C4-2B (cell line): ENCODE results near the gene OAT.

Experiments
- ZFX ChIP-seq: fragments of 450-650 bp; IDR thresholded peaks from 2 replicates; pipeline ENCODE4 v1.6.1; 2017
- TF ChIP-seq, protein P1 (sequence below): fragments of 450-650 bp; conservative IDR thresholded peaks from 2 replicates; pipeline ENCODE4 v1.5.1; 2017; ENCODE audit warnings: mild to moderate bottlenecking

GRCh38 chr10:124366343-124366742 is 52.4 kb downstream of the OAT start:
- TF ChIP-seq, protein P1, sequence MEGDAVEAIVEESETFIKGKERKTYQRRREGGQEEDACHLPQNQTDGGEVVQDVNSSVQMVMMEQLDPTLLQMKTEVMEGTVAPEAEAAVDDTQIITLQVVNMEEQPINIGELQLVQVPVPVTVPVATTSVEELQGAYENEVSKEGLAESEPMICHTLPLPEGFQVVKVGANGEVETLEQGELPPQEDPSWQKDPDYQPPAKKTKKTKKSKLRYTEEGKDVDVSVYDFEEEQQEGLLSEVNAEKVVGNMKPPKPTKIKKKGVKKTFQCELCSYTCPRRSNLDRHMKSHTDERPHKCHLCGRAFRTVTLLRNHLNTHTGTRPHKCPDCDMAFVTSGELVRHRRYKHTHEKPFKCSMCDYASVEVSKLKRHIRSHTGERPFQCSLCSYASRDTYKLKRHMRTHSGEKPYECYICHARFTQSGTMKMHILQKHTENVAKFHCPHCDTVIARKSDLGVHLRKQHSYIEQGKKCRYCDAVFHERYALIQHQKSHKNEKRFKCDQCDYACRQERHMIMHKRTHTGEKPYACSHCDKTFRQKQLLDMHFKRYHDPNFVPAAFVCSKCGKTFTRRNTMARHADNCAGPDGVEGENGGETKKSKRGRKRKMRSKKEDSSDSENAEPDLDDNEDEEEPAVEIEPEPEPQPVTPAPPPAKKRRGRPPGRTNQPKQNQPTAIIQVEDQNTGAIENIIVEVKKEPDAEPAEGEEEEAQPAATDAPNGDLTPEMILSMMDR: no peak
- TF ChIP-seq ZFX: no peak
